Liver (tissue), 3 donors: Measurements from ENCODE around the gene CDC45.

Source experiments
- FOXA1 ChIP-seq: IDR thresholded peaks from 2 replicates; pipeline ENCODE4 v1.6.1; 2016; ENCODE audit warnings: antibody characterized with exemption
- GABPA ChIP-seq, 2 donors: IDR thresholded peaks in 1 of 2; conservative IDR thresholded peaks in 1 of 2; 2 replicates each; pipeline ENCODE4 v1.6.1; 2016; ENCODE audit warnings: antibody characterized with exemption in 2 of 2, mild to moderate bottlenecking in 1 of 2, moderate library complexity in 1 of 2
- JUND ChIP-seq, 2 donors: IDR thresholded peaks; 2 replicates each; pipeline ENCODE4 v1.6.1; 2016; ENCODE audit warnings: antibody characterized with exemption in 2 of 2
- SP1 ChIP-seq: IDR thresholded peaks from 2 replicates; pipeline ENCODE4 v1.6.1; 2018; ENCODE audit warnings: antibody characterized with exemption, mild to moderate bottlenecking
- TF ChIP-seq, protein P1 (sequence below): fragments of 150-350 bp; IDR thresholded peaks from 2 replicates; pipeline ENCODE4 v1.5.1; 2017; ENCODE audit warnings: improper control_type of control experiment, low read depth, low read length; ENCODE audit not compliant: missing input control
- TF ChIP-seq, protein P2 (sequence below): IDR thresholded peaks from 2 replicates; pipeline ENCODE4 v1.6.1; 2016; ENCODE audit warnings: antibody characterized with exemption, mild to moderate bottlenecking
- TF ChIP-seq, protein P3 (sequence below): IDR thresholded peaks from 2 replicates; pipeline ENCODE4 v1.6.1; 2016; ENCODE audit warnings: antibody characterized with exemption
- TF ChIP-seq, protein P4 (sequence below): IDR thresholded peaks from 2 replicates; pipeline ENCODE4 v1.6.1; 2016; ENCODE audit warnings: antibody characterized with exemption
- donor health status: healthy.
- donor health status: healthy.

DNA sequence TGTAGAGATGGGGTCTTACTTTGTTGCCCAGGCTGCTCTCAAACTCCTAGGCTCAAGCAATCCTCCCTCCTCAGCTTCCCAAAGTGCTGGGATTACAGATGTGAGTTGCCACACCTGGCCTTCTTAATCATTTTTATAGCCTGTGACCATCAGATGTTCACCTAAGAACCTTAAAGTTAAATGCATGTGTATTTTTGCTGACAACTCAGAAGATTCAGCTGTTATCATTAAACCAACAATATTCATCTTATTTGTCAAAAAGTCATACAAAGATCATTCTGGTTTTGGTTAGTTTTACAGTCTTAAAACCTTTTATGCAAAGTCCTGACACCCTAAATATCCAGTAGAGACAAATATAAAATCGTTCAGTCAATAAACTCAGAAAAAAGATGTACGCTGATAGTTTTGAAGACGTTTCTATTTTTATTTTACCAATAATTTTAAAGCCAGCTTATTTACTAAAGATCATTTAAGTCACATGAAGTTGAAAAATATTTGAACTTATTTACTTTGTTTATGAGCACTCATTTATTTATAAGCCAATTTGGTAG is 22.3 kb downstream of the CDC45 start:
- TF ChIP-seq, protein P1, sequence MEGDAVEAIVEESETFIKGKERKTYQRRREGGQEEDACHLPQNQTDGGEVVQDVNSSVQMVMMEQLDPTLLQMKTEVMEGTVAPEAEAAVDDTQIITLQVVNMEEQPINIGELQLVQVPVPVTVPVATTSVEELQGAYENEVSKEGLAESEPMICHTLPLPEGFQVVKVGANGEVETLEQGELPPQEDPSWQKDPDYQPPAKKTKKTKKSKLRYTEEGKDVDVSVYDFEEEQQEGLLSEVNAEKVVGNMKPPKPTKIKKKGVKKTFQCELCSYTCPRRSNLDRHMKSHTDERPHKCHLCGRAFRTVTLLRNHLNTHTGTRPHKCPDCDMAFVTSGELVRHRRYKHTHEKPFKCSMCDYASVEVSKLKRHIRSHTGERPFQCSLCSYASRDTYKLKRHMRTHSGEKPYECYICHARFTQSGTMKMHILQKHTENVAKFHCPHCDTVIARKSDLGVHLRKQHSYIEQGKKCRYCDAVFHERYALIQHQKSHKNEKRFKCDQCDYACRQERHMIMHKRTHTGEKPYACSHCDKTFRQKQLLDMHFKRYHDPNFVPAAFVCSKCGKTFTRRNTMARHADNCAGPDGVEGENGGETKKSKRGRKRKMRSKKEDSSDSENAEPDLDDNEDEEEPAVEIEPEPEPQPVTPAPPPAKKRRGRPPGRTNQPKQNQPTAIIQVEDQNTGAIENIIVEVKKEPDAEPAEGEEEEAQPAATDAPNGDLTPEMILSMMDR: no peak
- TF ChIP-seq FOXA1 (no peak), JUND (IDR thresholded peaks at IDR 0.05) (no peak), GABPA (IDR thresholded peaks at IDR 0.05 in 1 of 2, conservative IDR thresholded peaks at IDR 0.05 in 1 of 2) (no peak), SP1 (no peak)
- TF ChIP-seq, protein P2, sequence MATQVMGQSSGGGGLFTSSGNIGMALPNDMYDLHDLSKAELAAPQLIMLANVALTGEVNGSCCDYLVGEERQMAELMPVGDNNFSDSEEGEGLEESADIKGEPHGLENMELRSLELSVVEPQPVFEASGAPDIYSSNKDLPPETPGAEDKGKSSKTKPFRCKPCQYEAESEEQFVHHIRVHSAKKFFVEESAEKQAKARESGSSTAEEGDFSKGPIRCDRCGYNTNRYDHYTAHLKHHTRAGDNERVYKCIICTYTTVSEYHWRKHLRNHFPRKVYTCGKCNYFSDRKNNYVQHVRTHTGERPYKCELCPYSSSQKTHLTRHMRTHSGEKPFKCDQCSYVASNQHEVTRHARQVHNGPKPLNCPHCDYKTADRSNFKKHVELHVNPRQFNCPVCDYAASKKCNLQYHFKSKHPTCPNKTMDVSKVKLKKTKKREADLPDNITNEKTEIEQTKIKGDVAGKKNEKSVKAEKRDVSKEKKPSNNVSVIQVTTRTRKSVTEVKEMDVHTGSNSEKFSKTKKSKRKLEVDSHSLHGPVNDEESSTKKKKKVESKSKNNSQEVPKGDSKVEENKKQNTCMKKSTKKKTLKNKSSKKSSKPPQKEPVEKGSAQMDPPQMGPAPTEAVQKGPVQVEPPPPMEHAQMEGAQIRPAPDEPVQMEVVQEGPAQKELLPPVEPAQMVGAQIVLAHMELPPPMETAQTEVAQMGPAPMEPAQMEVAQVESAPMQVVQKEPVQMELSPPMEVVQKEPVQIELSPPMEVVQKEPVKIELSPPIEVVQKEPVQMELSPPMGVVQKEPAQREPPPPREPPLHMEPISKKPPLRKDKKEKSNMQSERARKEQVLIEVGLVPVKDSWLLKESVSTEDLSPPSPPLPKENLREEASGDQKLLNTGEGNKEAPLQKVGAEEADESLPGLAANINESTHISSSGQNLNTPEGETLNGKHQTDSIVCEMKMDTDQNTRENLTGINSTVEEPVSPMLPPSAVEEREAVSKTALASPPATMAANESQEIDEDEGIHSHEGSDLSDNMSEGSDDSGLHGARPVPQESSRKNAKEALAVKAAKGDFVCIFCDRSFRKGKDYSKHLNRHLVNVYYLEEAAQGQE: no peak
- TF ChIP-seq, protein P3, sequence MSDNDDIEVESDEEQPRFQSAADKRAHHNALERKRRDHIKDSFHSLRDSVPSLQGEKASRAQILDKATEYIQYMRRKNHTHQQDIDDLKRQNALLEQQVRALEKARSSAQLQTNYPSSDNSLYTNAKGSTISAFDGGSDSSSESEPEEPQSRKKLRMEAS: no peak
- TF ChIP-seq, protein P4, sequence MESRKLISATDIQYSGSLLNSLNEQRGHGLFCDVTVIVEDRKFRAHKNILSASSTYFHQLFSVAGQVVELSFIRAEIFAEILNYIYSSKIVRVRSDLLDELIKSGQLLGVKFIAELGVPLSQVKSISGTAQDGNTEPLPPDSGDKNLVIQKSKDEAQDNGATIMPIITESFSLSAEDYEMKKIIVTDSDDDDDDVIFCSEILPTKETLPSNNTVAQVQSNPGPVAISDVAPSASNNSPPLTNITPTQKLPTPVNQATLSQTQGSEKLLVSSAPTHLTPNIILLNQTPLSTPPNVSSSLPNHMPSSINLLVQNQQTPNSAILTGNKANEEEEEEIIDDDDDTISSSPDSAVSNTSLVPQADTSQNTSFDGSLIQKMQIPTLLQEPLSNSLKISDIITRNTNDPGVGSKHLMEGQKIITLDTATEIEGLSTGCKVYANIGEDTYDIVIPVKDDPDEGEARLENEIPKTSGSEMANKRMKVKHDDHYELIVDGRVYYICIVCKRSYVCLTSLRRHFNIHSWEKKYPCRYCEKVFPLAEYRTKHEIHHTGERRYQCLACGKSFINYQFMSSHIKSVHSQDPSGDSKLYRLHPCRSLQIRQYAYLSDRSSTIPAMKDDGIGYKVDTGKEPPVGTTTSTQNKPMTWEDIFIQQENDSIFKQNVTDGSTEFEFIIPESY: no peak
